ENCODE results near the gene CACNG3. TPM values are rescaled to one million over a fixed set of nuclear protein-coding genes. Genes with fewer than 3 reads are reported as not detected.

Gene CACNG3
- total and polyA plus RNA-seq, 2 of the 4 experiments (the other 2 are of a cell fraction): not detected

GRCh38 chr16:24289166-24289700 is 33.1 kb downstream of the CACNG3 start:
- no peak overlapping the region for H2BK120ac ChIP-seq (ENCODE audit: low read depth, low read length)
- H3K23ac ChIP-seq (ENCODE audit: low read depth, low read length): no peak overlapping the region
- H3K27ac ChIP-seq (ENCODE audit: insufficient read depth, low read length): no peak overlapping the region
- intact Hi-C loops (cut with micrococcal nuclease): no loop called here
- H3K56ac ChIP-seq (ENCODE audit: extremely low read depth, insufficient read depth, low read length): no peak overlapping the region
- H2AK5ac ChIP-seq (ENCODE audit: low read depth, low read length): no peak overlapping the region
- TF ChIP-seq MXI1 (IDR thresholded peaks at IDR 0.05; ENCODE audit: borderline replicate concordance, low read depth, low read length): no peak
- TF ChIP-seq RAD21 (IDR thresholded peaks at IDR 0.05; ENCODE audit: low read length): no peak
- no peak for TF ChIP-seq FOS (IDR thresholded peaks at IDR 0.05; ENCODE audit: low read depth, low read length)
- TF ChIP-seq MAFK (IDR thresholded peaks at IDR 0.05; ENCODE audit: low read depth, low read length): no peak
- TF ChIP-seq RFX5 (IDR thresholded peaks at IDR 0.05; ENCODE audit: low read depth, low read length): no peak
- TF ChIP-seq, protein P1, sequence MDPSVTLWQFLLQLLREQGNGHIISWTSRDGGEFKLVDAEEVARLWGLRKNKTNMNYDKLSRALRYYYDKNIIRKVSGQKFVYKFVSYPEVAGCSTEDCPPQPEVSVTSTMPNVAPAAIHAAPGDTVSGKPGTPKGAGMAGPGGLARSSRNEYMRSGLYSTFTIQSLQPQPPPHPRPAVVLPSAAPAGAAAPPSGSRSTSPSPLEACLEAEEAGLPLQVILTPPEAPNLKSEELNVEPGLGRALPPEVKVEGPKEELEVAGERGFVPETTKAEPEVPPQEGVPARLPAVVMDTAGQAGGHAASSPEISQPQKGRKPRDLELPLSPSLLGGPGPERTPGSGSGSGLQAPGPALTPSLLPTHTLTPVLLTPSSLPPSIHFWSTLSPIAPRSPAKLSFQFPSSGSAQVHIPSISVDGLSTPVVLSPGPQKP (IDR thresholded peaks at IDR 0.05; ENCODE audit: borderline replicate concordance, low read depth, low read length): no peak
- no peak for TF ChIP-seq SMC3 (IDR thresholded peaks at IDR 0.05; ENCODE audit: low read depth, low read length)
- TF ChIP-seq, protein P2, sequence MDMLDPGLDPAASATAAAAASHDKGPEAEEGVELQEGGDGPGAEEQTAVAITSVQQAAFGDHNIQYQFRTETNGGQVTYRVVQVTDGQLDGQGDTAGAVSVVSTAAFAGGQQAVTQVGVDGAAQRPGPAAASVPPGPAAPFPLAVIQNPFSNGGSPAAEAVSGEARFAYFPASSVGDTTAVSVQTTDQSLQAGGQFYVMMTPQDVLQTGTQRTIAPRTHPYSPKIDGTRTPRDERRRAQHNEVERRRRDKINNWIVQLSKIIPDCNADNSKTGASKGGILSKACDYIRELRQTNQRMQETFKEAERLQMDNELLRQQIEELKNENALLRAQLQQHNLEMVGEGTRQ (IDR thresholded peaks at IDR 0.05; ENCODE audit: low read depth, low read length): no peak
- no peak for TF ChIP-seq POLR2A (IDR thresholded peaks at IDR 0.05; ENCODE audit: low read depth, low read length)
- no peak for TF ChIP-seq MAZ (IDR thresholded peaks at IDR 0.05; ENCODE audit: borderline replicate concordance, low read depth, low read length)
- no peak for TF ChIP-seq BHLHE40 (IDR thresholded peaks at IDR 0.05; ENCODE audit: low read depth, low read length)
- ChIA-PET CTCF (interaction anchor here (0.6 to 1.1 kb wide), 2 partner anchors 9 to 480 kb away, joined by 3 read pairs; no protein-coding TSS in a partner anchor), POLR2A (ENCODE audit: unreplicated experiment) (no interaction called here)
- no TSS peak for BruUV-seq (replicated peaks)
- H3K36me3 ChIP-seq (ENCODE audit: control insufficient read depth, insufficient read depth, low read length): no peaks in the 10 kb centered on the region
- no peak overlapping the region for H2BK20ac ChIP-seq (ENCODE audit: low read depth, low read length)
- H3K4ac ChIP-seq (ENCODE audit: low read depth, low read length): no peak overlapping the region
- H3K4me3 ChIP-seq (ENCODE audit: insufficient read depth, low read depth, low read length): no peak overlapping the region
- no peak overlapping the region for H3K18ac ChIP-seq (ENCODE audit: low read depth, low read length)
- no peak overlapping the region for H3K9ac ChIP-seq (ENCODE audit: low read depth, low read length)
- no peak overlapping the region for H2BK15ac ChIP-seq (ENCODE audit: low read depth, low read length)
- no peak overlapping the region for H2AFZ ChIP-seq (replicated peaks; ENCODE audit: low read length, poor library complexity)
- dilution Hi-C loops (cut with HindIII; ENCODE audit: low sequenced_read_pairs, unreplicated experiment): no loop called here
- WGBS, 2 experiments (ENCODE audit: extremely low coverage in 2 of 2, insufficient read length in 1 of 2): no CpG with 5 or more reads among the region's 3 CpGs
- no peaks in the 10 kb centered on the region for H3K79me1 ChIP-seq (ENCODE audit: low read depth in 1 of 2, low read length in 2 of 2)
- no peak overlapping the region for H2AK9ac ChIP-seq (replicated peaks; ENCODE audit: low read depth, low read length, poor library complexity)
- ATAC-seq (ENCODE audit: low read depth) (no peak), DNase-seq (no peak)
- no peaks in the 10 kb centered on the region for H3K4me1 ChIP-seq (ENCODE audit: control insufficient read depth, insufficient read depth, low read length)
- no peaks in the 10 kb centered on the region for H4K20me1 ChIP-seq (ENCODE audit: insufficient read depth, low read length)
- no peak overlapping the region for H4K5ac ChIP-seq (ENCODE audit: low read depth, low read length)
- H4K8ac ChIP-seq (ENCODE audit: low read depth in 2 of 2, low read length in 2 of 2): no peak overlapping the region
- no peaks in the 10 kb centered on the region for H3K27me3 ChIP-seq (ENCODE audit: control insufficient read depth, insufficient read depth, low read length)
- no peak overlapping the region for H3K4me2 ChIP-seq (ENCODE audit: low read depth, low read length)
- no peaks in the 10 kb centered on the region for H3K9me3 ChIP-seq (ENCODE audit: control insufficient read depth, insufficient read depth, low read length)
- H3K14ac ChIP-seq (replicated peaks; ENCODE audit: low read depth, low read length): no peak overlapping the region
- no peak overlapping the region for H2BK5ac ChIP-seq (ENCODE audit: low read depth, low read length, poor library complexity, severe bottlenecking)
- in situ Hi-C loops (cut with MboI; ENCODE audit: low sequenced_read_pairs): no loop called here
- no peaks in the 10 kb centered on the region for H3K9me1 ChIP-seq (ENCODE audit: insufficient read depth, low read length)
- no peak overlapping the region for H4K91ac ChIP-seq (ENCODE audit: insufficient read depth, low read depth, low read length)
